Mucosa of stomach (tissue), 1 donor: ENCODE results near the gene VRK2.
"Not testable (repeated sequence)": the region's sequence is repeated elsewhere in the genome, so short reads cannot be mapped to it uniquely, and the experiment has no call there.

Experiments
- H3K27me3 ChIP-seq: one replicate; pipeline ENCODE4 v1.7.0; 2013; ENCODE audit warnings: mild to moderate bottlenecking, low read length; ENCODE audit not compliant: control insufficient read depth, insufficient read depth
- H3K36me3 ChIP-seq: one replicate; pipeline ENCODE4 v1.7.0; 2013; ENCODE audit warnings: low read length; ENCODE audit not compliant: control insufficient read depth, insufficient read depth
- H3K4me1 ChIP-seq: one replicate; pipeline ENCODE4 v1.7.0; 2013; ENCODE audit warnings: mild to moderate bottlenecking, low read length; ENCODE audit not compliant: control insufficient read depth, insufficient read depth
- H3K4me3 ChIP-seq: one replicate; pipeline ENCODE4 v1.7.0; 2013; ENCODE audit warnings: low read length
- H3K9ac ChIP-seq: one replicate; pipeline ENCODE4 v1.7.0; 2013; ENCODE audit warnings: mild to moderate bottlenecking, low read length, moderate library complexity
- H3K9me3 ChIP-seq: one replicate; pipeline ENCODE4 v1.7.0; 2013; ENCODE audit warnings: mild to moderate bottlenecking, low read length, moderate library complexity; ENCODE audit not compliant: control insufficient read depth
- donor health status: Pancreatic carcinoma.

The VRK2 gene

GRCh38 chr2:58122040-58122439 is 75.4 kb downstream of the VRK2 start:
- no peaks in the 10 kb centered on the region for H3K4me1 ChIP-seq
- H3K9me3 ChIP-seq = no peaks in the 10 kb centered on the region
- no peaks in the 10 kb centered on the region for H3K27me3 ChIP-seq
- H3K36me3 ChIP-seq = no peaks in the 10 kb centered on the region
- no peak overlapping the region for H3K4me3 ChIP-seq
- no peak overlapping the region for H3K9ac ChIP-seq

DNA sequence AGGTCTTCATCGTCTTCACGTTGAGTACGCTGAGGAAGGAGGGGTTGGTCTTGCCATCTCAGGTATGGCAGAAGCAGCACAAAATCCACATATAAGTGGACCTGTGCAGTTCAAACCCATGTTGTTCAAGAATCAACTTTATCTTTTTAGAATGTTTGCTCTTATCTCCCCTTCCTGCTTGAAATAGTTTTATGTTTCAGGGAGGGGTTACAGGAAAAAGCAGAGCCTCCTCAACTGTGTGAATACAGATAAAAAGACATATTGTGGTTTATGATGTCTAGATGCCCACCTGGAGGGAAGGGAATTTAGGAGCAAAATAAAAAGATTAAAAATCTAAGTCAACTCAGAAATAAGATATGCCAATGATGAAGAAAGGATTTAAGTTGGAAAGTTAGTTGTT is 75.9 kb downstream of the VRK2 start:
- Histone ChIP-seq H3K9me3 (no peaks in the 10 kb centered on the region), H3K27me3 (no peaks in the 10 kb centered on the region), H3K4me1 (no peaks in the 10 kb centered on the region), H3K9ac (no peak overlapping the region), H3K36me3 (no peaks in the 10 kb centered on the region), H3K4me3 (no peak overlapping the region)

GRCh38 chr2:58127111-58127510 is 80.5 kb downstream of the VRK2 start:
- Histone ChIP-seq H3K9me3 (no peaks in the 10 kb centered on the region), H3K4me1 (peaks cover 5% of the 10 kb centered on the region), H3K36me3 (no peaks in the 10 kb centered on the region), H3K4me3 (no peak overlapping the region), H3K9ac (no peak overlapping the region), H3K27me3 (no peaks in the 10 kb centered on the region)

DNA sequence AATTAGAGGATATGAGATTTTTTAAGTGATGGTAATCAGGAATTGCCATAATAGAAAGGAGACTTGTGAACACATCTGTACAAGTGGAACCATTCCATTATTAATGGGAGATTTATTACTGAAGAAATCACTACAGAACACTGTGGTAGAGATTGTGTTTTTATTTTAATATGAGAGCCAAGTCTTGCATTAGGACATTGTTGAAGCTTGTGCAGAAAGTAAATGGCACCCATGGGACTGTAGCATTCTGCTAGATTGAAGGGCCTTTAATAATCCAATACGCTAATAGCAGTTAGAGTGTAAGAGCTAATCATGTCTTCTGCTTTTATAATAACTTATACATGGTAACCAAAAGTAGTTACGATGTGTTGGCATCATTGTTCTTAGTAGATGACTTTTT is 83.6 kb downstream of the VRK2 start:
- H3K27me3 ChIP-seq = no peaks in the 10 kb centered on the region
- H3K4me3 ChIP-seq = no peak overlapping the region
- peaks cover 5% of the 10 kb centered on the region for H3K4me1 ChIP-seq
- H3K9me3 ChIP-seq = no peaks in the 10 kb centered on the region
- no peaks in the 10 kb centered on the region for H3K36me3 ChIP-seq
- H3K9ac ChIP-seq = no peak overlapping the region

- Histone ChIP-seq H3K36me3 (no peaks in the 10 kb centered on the region), H3K27me3 (no peaks in the 10 kb centered on the region), H3K9me3 (no peaks in the 10 kb centered on the region), H3K9ac (no peak overlapping the region), H3K4me3 (no peak overlapping the region), H3K4me1 (peaks cover 5% of the 10 kb centered on the region)
Measured at GRCh38 chr2:58131191-58132011, 84.8 kb downstream of the VRK2 start.

GRCh38 chr2:58133395-58133794 is 86.8 kb downstream of the VRK2 start:
- no peak overlapping the region for H3K9ac ChIP-seq
- H3K9me3 ChIP-seq = no peaks in the 10 kb centered on the region
- no peaks in the 10 kb centered on the region for H3K27me3 ChIP-seq

GRCh38 chr2:58135861-58136260 is 89.3 kb downstream of the VRK2 start:
- no peaks in the 10 kb centered on the region for H3K27me3 ChIP-seq
- H3K9ac ChIP-seq = no peak overlapping the region
- no peaks in the 10 kb centered on the region for H3K9me3 ChIP-seq
- H3K36me3 ChIP-seq = no peaks in the 10 kb centered on the region
- no peak overlapping the region for H3K4me3 ChIP-seq
- H3K4me1 ChIP-seq = peaks cover 5% of the 10 kb centered on the region

More at GRCh38 chr2:58133395-58133794, 86.8 kb downstream of the VRK2 start:
- Histone ChIP-seq H3K4me3 (no peak overlapping the region), H3K36me3 (no peaks in the 10 kb centered on the region), H3K4me1 (peaks cover 5% of the 10 kb centered on the region)

GRCh38 chr2:58137221-58137620 is 90.6 kb downstream of the VRK2 start:
- H3K9me3 ChIP-seq = no peaks in the 10 kb centered on the region
- no peaks in the 10 kb centered on the region for H3K36me3 ChIP-seq
- no peaks in the 10 kb centered on the region for H3K4me1 ChIP-seq
- no peak overlapping the region for H3K9ac ChIP-seq
- H3K27me3 ChIP-seq = no peaks in the 10 kb centered on the region
- no peak overlapping the region for H3K4me3 ChIP-seq

GRCh38 chr2:58137856-58138255 is 91.2 kb downstream of the VRK2 start:
- H3K4me3 ChIP-seq = no peak overlapping the region
- no peaks in the 10 kb centered on the region for H3K36me3 ChIP-seq
- H3K4me1 ChIP-seq = no peaks in the 10 kb centered on the region
- H3K9me3 ChIP-seq = no peaks in the 10 kb centered on the region
- no peaks in the 10 kb centered on the region for H3K27me3 ChIP-seq
- no peak overlapping the region for H3K9ac ChIP-seq

DNA sequence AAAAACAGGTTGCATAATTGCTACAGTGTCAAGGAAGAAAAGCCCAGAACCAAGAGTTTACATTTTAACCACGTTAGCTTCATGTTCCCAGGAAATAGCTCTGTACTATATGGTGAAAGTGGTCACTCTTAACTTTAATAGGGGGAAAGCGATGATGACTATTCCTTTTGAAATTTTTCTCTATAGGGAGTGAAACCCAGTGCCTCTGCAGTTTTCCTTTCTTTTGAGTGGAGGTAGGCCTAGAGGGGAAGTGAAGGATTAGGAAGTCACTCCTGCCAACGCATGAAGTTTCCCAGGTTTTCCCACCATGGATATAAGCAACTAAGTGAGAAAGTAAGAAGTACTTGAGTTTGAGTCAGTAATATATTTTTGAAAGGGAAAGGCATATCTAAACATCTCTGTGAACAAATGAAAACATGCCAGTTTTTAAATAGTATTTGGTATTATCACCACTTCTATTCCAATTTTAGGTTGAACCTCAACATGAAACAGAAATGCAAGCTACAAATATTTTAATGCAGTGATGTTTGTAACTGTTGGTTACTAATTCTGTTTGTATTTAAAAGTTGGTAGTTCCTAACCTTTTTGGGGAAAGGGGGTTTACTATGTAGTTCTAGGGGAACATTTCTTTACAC is 91.9 kb downstream of the VRK2 start:
- H3K9me3 ChIP-seq = no peaks in the 10 kb centered on the region
- no peaks in the 10 kb centered on the region for H3K36me3 ChIP-seq
- no peak overlapping the region for H3K9ac ChIP-seq
- H3K4me3 ChIP-seq = no peak overlapping the region
- no peaks in the 10 kb centered on the region for H3K27me3 ChIP-seq
- no peaks in the 10 kb centered on the region for H3K4me1 ChIP-seq

DNA sequence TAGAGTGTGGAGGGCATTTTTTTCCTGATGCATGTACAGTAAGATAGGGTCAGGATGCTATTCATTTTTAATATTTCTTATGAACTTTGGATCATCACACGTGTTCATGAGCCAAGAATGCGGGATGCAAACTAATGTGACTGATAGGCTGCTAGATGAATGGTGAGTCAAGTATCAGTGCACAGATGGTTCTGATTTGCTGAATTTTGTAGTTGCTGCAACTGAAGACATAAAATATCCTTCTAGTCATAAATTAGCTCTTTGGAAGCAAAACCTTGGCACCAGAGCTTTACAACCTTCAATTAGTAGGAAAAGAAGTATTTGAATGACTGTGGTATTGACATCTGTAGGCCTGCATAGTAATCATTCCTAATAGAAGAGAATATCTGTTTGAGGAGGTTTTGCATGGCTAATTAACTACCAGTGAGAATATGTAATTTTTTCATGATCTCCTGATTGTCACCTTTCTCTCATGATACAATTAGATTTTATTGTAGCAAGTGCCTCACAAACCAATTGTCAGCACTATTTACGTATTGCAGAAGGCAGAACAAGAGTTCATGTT is 94.0 kb downstream of the VRK2 start:
- H3K9me3 ChIP-seq = no peaks in the 10 kb centered on the region
- H3K27me3 ChIP-seq = no peaks in the 10 kb centered on the region
- H3K9ac ChIP-seq = no peak overlapping the region
- no peaks in the 10 kb centered on the region for H3K36me3 ChIP-seq
- H3K4me1 ChIP-seq = no peaks in the 10 kb centered on the region
- no peak overlapping the region for H3K4me3 ChIP-seq

- H3K9me3 ChIP-seq, H3K36me3 ChIP-seq, H3K4me1 ChIP-seq, H3K9ac ChIP-seq, H3K4me3 ChIP-seq, H3K27me3 ChIP-seq: not testable (repeated sequence)
Measured at GRCh38 chr2:58145769-58146168, 99.2 kb downstream of the VRK2 start.
